ENCODE results near the gene WFIKKN2.
"Not testable (repeated sequence)": the region's sequence is repeated elsewhere in the genome, so short reads cannot be mapped to it uniquely, and the experiment has no call there.

Gene WFIKKN2, protein sequence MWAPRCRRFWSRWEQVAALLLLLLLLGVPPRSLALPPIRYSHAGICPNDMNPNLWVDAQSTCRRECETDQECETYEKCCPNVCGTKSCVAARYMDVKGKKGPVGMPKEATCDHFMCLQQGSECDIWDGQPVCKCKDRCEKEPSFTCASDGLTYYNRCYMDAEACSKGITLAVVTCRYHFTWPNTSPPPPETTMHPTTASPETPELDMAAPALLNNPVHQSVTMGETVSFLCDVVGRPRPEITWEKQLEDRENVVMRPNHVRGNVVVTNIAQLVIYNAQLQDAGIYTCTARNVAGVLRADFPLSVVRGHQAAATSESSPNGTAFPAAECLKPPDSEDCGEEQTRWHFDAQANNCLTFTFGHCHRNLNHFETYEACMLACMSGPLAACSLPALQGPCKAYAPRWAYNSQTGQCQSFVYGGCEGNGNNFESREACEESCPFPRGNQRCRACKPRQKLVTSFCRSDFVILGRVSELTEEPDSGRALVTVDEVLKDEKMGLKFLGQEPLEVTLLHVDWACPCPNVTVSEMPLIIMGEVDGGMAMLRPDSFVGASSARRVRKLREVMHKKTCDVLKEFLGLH

DNA sequence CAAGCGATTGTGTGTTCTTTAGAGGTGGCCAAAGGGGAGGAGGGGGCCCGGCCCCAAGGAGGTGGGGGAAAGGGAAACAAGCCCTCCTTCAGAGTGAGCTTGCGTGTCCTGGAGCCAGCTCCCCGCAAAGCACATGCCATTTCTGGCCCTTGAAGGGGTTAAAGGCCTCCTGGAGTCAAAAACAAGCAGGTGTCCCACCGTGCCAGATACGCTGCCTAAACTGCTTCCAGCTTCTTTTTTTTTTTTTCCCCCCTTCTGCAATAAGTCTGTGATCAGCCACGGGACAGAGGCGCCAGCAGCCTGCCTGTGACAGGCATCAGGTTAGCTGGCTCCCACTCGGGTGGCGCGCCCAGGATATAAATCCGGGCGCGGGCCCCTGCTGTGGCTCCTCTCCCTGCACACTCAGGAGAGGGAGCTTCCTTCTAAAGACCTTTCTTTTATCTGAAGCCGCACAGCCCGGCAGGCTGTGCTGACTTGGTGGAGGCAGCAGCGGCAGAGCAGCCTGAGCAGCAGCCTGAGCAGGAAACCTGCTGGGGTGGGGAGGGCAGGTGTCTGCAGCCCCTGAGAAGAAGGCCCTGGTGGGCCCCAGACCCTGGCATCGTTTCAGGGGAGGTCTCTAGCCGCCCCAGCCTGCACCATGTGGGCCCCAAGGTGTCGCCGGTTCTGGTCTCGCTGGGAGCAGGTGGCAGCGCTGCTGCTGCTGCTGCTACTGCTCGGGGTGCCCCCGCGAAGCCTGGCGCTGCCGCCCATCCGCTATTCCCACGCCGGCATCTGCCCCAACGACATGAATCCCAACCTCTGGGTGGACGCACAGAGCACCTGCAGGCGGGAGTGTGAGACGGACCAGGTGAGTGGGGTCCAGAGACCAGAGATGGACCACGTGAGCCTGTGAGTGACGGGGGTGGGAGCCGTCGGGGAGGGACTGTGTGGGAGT, at the start of gene WFIKKN2:
Gene WFIKKN2, plus strand, starts transcription at position 286 of the 934 bp plus-strand sequence. Its CDS starts 352 bp downstream, at position 638.
- DNase-seq: no peak

DNA sequence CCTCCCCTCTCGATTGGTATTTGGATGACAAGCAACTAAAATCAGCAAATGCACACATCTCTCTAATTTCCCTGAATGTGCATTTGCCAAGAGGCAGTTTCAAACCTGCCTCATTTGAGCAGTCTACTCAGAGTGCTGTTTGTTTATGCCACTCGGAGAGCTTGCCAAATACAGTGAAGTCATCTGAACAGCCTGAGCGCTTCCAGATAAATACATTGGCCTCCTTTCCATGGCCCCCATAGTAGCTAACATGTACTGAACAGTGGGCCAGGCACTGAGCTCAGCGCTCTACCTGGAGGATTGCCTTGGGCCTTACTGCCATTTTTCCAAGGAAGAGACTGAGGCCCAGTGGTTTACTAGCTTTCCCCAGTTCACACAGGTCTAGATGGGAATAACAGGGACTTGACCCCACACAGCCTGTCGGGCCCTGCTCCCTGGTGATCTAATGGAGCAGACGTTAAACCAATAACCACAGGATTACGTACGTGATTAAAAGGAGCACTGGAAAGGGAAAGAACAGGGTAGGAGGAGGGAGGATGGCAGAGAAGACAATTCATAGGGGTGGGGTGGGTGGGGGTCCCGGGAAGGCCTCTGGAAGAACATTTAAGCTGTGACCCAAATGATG, 49.3 kb upstream of the WFIKKN2 start:
- DNase-seq: no peak

DNA sequence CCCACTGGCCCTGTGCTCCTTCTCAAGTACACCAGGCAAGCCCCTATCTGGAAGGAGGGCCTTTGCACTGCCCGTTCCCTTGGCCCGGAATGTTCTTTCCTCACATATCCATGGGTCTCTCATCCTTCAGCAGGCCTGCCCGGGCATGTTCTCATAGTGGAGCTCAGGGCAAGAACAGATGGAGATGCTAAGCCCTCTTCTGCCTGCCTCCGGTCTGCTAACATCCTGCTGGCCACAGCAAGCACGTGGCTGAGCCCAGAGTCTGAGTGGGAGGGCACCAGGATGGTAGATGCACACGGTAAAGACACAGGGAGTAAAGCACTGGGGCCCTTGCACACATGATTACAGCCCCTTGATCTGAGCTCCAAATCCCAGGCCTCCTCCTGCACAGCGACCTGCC, 48.3 kb upstream of the WFIKKN2 start:
- DNase-seq: no peak

DNA sequence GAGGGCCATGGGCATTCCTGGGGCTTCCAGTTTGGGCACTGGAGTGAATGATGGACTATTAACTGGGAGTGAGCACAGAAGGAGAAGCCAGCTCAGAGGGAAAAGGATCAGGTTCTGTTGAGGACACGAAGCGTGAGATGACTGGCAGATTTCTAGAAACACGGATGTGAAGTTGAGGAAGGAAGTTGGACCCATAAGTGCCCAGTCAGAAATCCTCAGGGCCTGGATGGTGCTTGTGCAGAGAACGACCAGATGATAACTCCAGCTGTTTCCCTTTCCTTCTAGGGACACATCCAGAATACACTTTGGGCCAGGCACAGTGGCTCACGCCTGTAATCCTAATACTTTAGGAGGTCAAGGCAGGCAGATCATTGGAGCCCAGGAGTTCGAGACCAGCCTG, 44.8 kb upstream of the WFIKKN2 start:
- DNase-seq: no peak

DNA sequence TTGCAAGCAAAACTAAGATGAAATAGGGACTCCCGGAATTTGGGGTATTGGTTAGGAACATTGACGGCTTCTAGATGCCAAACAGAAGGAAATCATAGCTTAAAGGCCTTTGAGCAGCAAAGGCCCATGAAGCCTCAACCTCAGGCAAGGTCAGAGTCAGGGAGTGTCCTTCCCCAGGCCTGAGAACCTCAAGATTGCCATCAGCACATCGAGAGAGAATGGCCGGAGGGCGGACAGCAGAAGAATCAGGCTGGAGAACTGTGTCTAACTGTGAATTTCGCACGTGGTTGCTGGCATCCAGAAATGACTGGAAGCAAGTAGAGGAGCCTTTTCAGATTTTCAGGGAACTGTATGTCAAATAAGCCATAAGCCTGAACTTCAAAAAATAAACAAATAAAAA, 43.3 kb upstream of the WFIKKN2 start:
- DNase-seq: no peak

DNA sequence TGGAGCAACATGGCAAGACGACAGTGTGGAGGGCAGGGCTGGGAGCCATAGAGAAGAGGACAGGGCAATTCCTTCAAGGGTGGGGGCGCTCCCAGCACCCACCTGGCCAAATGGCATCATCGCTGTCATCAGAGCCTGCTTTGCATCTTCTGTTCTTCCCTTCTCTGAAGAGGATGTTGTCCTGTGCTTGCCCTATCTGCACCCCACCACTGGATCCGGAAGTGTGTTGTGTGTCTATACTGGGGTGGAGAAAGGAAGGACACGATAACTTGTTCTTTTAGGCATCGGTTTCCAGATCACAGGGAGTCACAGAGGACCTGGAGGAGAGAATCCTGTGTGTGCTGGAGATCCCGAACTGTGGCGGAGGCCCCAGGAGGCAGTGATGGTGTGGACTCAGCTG, 42.4 kb upstream of the WFIKKN2 start:
- DNase-seq: no peak

DNA sequence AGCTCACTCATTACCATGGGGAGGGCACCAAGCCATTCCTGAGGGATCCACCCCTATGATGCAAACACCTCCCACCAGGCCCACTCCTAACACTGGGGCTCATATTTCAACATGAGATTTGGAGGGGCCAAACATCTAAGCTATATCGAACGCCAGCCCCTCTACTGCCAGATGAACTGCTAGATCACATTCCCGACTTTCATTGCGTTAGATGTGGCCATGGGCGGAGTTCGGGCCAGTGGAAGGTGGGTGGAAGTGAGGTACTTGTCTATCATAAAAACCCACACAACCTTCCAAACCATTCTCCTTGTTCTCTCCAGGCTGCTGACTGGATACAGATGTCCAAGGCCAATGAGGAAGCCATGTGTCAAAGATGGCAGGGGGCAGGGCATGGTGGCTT, 41.0 kb upstream of the WFIKKN2 start:
- no peak for DNase-seq

DNA sequence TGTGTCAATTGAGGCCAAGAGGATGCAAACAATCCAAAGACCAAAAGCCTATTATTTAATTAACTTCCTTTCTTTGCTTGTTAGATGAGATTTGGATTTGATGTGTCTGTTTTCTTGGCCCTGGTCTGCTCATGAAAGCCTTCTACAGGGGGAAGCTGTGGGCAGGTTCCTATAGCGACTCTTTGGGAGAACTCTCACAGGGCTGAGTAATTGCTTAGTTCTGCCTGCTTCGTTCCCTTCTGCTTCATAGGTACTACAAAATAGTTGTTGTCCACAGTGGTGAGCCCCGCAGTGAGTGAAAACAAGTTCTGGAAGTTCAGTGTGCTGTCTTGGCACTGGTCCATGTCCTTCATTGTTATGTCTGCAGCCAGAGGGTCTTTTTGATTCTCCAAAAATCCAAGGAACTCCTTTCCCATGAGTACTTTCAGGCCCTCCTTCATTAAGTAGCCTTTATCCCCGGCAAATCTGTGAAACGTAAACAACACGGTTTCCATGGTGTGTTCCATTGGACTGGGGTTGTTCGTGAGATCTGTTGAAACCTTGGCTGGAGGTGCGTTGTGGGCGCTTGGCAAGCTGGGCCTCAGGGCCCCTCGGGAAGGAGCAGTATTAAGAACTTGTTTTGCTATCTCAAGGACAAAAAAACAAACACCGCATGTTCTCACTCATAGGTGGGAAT, 38.1 kb upstream of the WFIKKN2 start:
- no peak for DNase-seq

DNA sequence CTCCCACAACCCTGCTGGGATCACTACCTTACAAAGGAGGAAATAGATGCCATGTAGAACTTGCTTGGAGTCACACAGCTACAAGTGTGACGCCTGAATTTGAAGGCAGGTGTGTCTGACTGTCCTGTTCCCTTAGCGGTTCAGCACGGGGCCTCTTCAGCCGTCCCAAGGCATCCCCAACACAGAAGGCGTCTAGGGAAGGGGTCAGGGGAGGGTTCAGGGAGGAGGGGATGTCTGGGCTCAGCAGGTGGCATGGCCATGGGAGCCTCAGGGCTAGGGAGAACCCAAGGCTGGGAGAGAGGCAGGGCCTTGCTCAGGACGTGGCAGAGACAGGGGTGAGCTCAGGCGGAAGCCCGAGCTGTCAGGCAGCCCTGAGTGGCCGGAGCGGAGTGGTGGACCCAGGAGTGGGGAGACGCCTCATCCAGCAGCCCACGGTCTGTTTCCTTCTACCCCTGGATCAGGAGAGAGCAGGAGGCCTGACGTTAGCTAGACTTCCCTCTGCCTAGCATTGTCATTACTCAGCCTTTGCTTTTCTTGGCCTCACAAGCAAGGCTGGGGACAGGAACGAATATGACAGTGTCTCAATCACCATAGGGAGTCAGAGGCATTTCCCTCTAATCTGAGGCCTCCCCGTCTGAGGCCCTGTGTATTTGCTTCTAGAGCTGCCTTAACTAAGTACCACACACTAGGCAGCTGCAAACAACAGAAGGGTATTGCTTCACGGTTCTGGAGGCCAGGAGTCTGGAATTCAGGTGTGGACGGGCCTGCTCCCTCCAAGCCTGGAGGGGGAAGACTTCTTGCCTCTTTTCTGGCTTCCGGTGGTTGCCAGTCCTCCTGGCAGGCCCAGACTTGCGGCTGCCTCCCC, 36.7 kb upstream of the WFIKKN2 start:
- DNase-seq: no peak

DNA sequence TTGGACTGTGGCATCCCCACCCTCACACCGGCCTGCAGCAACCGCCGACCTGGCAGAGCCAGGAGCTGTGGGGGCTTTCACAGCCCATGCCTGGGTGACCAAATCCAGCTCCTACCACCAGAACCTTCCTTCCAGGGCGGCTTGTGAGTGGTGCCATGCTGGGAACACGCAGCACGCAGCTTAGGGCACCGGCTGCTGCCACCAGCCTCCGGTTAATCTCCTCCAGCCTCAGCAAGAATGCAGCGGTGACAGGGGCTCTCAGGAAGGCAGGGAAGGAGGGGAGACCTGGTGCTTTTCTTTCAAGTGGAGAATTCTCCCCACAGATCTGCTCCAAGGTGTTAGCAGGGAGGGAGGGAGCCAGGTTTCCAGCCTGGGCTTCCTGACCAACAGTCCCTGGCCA, 35.8 kb upstream of the WFIKKN2 start:
- DNase-seq: no peak

DNA sequence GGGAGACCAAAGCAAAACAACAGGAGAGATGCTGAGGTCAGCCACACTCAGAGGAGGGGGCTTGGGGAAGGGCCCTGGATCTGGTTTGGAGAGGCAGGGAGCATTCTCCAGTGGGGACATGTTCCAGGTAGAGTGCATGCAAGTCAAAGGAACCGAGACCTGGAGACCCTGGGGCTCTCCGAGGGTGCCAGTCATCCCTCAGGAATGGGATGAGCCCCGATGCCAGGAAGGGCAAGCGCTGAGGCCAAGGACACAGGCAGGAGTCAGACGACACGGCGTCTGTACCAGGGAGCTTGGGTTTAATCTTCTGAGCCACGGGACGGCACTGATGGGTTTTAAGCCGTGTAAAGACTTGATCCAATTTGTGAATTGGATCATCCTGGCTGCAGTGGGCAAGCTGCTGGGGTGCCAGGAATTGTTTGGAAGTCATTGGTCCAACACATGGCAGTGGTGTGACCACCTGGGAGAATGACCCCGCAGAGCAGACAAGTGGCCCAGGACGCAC, 35.1 kb upstream of the WFIKKN2 start:
- DNase-seq: no peak

DNA sequence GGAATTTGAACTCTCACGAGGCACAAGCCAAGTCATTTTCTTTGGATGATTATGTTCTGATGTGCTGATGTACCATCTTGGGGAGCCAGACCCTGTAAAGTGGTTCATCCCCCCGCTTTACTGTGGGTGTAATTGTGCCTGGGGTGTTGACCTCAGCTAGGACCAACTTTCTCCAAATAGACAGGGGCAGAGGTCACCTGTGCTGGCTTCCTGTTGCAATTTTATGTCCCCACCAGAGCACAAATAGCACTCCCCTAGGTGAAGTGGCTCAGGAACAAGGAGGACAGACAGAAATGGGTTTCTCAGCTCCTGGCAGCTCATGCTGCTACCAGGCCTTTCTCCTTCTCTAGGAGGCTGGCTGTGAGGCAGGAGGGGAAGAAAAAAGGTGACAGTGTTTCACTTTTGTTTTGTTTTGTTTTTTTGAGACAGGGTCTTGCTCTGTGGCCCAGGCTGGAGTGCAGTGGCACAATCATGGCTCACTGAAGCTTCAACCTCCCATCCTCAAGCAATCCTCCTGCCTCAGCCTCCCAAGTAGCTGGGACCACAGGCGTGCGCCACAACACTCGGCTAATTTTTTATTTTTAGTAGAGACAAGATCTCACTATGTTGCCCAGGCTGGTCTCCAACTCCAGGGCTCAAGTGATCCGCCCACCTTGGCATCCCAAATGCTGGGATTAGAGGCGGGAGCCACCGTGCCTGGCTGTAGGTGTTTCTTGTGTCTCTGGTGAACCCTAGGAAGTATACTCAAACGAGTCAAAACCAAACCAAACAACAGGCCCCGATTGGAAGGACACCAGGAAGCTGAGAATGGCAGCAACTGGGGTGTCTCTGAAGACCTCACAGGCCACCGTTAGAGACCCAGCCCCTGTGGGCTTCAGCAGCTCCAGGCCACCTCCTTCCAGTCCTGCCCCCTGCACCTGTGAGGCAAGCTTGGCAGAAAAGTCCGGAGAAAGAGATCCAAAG, 32.5 kb upstream of the WFIKKN2 start:
- DNase-seq: no peak

DNA sequence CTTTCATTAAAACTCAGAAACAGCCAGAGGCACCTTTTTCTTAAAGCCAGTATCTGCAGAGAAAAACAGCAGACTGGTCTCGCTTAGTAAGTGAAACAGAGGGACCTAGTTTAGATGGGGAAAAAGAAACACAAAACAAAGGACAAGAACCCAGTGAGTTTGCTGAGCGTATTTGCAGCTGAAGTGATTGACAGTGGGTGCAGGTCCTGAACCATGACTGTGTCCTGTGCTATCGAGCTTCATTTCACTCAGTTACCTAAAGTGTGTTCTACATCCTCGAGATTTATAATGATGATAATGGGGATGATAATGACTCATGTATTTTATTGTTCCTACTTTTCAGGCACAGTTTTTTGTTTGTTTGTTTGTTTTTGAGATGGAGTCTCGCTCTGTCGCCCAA, 31.7 kb upstream of the WFIKKN2 start:
- no peak for DNase-seq

DNA sequence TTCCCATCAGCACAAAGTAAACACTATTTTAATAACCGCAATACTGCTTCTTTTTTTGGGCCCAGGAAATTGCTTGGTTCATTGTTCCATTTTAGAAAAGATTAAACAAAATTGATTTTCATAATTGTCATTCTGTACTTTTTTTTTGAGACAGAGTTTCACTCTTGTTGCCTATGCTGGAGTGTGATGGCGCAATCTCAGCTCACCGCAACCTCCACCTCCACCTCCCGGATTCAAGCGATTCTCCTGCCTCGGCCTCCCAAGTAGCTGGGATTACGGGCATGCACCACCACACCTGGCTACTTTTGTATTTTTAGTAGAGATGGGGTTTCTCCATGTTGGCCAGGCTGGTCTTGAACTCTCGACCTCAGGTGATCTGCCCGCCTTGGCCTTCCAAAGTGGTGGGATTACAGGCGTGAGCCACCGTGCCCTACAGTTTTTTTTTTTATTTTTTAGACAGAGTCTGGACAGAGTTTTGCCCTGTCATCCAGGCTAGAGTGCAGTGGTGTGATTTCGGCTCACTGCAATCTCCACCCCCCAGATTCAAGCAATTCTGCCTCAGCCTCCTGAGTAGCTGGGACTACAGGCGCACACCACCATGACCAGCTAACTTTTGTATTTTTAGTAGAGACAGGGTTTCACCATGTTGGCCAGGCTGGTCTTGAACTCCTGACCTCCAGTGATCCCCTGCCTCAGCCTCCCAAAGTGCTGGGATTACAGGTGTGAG, 30.5 kb upstream of the WFIKKN2 start:
- not testable (repeated sequence) for DNase-seq

DNA sequence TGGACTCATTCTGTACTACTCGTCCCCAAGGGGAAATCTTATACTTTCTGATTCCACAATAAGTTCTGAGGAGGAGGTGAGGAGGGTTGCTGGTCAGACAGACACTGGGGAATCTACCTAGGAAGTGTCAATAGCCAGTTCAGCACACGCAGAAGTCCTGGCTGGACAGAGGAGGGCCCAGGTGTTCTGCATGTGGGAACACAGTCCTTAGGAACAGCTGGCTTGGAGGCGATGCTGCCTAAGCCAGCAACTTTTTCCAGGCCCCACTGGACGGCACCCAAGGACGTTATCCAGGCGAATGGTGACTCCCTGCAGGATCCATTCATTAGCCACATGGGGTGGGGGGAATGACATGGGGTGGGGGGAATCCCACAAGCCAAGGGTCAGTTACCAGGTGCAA, 29.9 kb upstream of the WFIKKN2 start:
- no peak for DNase-seq

DNA sequence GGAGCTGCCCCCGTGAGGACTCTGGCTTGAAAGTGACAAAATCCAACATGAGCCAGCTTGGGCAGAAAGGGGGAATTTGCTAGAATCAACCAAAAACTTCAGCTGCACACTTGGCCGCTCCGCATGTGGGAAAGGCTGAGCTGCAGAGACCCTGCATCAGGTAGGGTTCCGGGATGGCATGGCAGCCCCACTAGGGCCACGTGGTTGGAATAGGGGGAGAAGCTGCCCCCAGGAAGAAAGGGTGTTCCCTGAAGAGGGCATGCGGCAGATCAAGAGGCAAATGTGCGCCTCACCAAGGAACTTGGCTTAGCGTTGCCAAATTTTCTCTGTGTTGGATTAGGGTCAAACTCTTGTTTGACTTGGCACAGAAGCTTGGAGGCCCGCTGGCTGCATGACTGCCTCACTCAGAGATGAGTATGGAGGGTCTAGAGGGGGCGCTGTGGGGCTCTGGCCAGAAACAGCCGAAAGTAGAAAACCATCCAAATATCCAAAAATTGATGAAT, 29.2 kb upstream of the WFIKKN2 start:
- DNase-seq: no peak

DNA sequence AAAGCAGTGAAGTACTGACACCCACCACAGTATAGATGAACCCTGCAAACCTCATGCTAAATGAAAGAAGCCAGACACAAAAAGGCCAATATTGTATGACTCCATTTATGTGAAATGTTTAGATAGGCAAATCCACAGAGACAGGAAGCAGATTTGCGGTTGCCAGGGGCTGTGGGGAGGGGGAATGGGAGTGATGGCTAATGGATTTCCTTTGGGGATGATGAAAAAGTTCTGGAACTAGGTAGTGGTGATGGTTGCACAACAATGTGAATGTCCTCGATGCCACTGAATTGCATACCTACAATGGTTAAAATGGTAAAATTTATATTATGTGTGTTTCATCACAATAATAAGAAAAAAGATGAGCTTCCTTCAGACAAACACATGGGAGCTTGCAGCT, 28.4 kb upstream of the WFIKKN2 start:
- no peak for DNase-seq

DNA sequence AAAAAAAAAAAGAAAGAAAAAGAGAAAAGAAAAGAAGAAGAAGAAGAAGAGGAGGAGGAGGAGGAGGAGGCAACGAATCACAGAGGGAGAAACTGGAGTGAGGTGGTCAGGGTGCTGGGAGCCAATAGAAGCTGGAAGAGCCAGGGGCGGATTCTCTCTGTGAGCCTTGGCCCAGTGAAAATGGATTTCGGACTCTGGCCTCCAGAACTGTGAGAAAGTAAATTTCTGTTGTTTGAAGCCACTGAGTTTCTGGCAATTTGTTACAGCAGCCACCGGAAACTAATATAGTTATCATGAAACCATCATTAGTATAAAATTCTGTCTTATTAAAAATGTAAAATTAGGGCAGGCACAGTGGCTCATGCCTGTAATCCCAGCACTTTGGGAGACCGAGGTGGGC, 27.7 kb upstream of the WFIKKN2 start:
- no peak for DNase-seq

DNA sequence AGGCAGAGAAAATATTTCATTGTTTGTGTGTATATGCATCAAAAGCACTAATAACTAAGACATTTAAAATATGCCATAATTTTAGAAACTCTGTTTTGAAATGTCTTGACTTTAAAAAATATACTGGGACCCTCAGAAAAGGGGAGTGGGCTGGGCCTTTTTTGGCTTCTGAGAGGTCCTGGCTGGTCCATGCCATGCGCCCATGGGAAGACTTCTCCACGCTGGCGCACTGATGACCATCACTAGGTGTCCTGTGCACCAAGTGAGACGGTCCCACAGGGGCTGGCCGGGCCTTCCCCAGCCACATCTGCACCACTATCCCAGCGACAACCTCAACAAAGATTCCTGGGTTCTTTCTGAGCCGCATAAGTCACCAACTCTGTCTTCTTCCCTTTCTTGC, 27.0 kb upstream of the WFIKKN2 start:
- DNase-seq: no peak
